PC-3 (cell line): ENCODE measurements around the gene WDR48. TPM values are rescaled to one million over a fixed set of nuclear protein-coding genes. Genes with fewer than 3 reads are reported as not detected.

Experiments
- ATAC-seq: fragments of 200-7000 bp; cut with Tn5 transposase; 2 replicates; pipeline ENCODE4 v1.9.1; 2020; ENCODE audit warnings: mild to moderate bottlenecking, moderate library complexity
- BruUV-seq: library from RNA; stranded (reverse); fragments of 400-500 nt; replicated peaks from 2 replicates; lab custom pipeline; 2021; lab: Mats Ljungman, UMichigan
- CTCF ChIA-PET: fragments of 300-600 bp; sonication (Branson Sonifier 250); formaldehyde crosslinking; loops from one replicate; lab custom pipeline; 2022; ENCODE audit warnings: antibody characterized with exemption; lab: Charles Lee
- POLR2A ChIA-PET: fragments of 300-600 bp; sonication (Branson Sonifier 250); formaldehyde crosslinking; loops from one replicate; lab custom pipeline; 2022; ENCODE audit warnings: antibody characterized with exemption; ENCODE audit not compliant: unreplicated experiment; lab: Charles Lee
- DNase-seq: peaks from one replicate; pipeline ENCODE4 v3.0.0-alpha.2; 2015
- H2AFZ ChIP-seq: fragments of 300-600 bp; sonication (generic); 2 replicates; pipeline ENCODE4 v1.6.0; 2016; ENCODE audit warnings: antibody characterized with exemption, low read length
- H3F3A ChIP-seq: fragments of 300-600 bp; sonication (generic); one replicate; pipeline ENCODE4 v1.6.0; 2017; ENCODE audit warnings: antibody characterized with exemption, low read length, control low read depth, mild to moderate bottlenecking; ENCODE audit not compliant: unreplicated experiment
- H3K27ac ChIP-seq: fragments of 300-600 bp; sonication (generic); 2 replicates; pipeline ENCODE4 v1.5.1; 2016; ENCODE audit warnings: mild to moderate bottlenecking, low read length
- H3K27me3 ChIP-seq: fragments of 300-600 bp; sonication (generic); 2 replicates; pipeline ENCODE4 v1.6.1; 2016; ENCODE audit warnings: low read length, mixed read lengths
- H3K36me3 ChIP-seq: fragments of 300-600 bp; sonication (generic); 2 replicates; pipeline ENCODE4 v1.6.1; 2016; ENCODE audit warnings: low read depth, mixed run types, low read length, mixed read lengths
- H3K4me1 ChIP-seq: fragments of 300-600 bp; sonication (generic); 2 replicates; pipeline ENCODE4 v1.5.1; 2016; ENCODE audit warnings: low read length; ENCODE audit not compliant: insufficient read depth
- H3K4me2 ChIP-seq: fragments of 300-600 bp; sonication (generic); 2 replicates; pipeline ENCODE4 v1.6.0; 2016; ENCODE audit warnings: low read length
- H3K4me3 ChIP-seq: fragments of 300-600 bp; sonication (generic); 2 replicates; pipeline ENCODE4 v1.5.1; 2016; ENCODE audit warnings: mild to moderate bottlenecking, low read length, mixed read lengths
- H3K79me2 ChIP-seq: fragments of 300-600 bp; sonication (generic); 2 replicates; pipeline ENCODE4 v1.6.1; 2017; ENCODE audit warnings: low read length, mixed read lengths
- H3K9ac ChIP-seq: fragments of 300-600 bp; sonication (generic); 2 replicates; pipeline ENCODE4 v1.6.0; 2016; ENCODE audit warnings: mild to moderate bottlenecking, low read length
- H3K9me2 ChIP-seq: fragments of 300-600 bp; sonication (generic); replicated peaks from 2 replicates; pipeline ENCODE4 v1.6.1; 2016; ENCODE audit warnings: mixed run types, low read length, mixed read lengths
- H3K9me3 ChIP-seq: fragments of 300-600 bp; sonication (generic); 2 replicates; pipeline ENCODE4 v1.6.1; 2016; ENCODE audit warnings: low read length, mixed read lengths
- H4K20me1 ChIP-seq: fragments of 300-600 bp; sonication (generic); 2 replicates; pipeline ENCODE4 v1.6.1; 2016; ENCODE audit warnings: low read length, mixed read lengths
- EZH2 ChIP-seq: fragments of 300-600 bp; sonication (generic); IDR thresholded peaks from one replicate; pipeline ENCODE4 v1.6.1; 2017; ENCODE audit warnings: antibody characterized with exemption, mild to moderate bottlenecking, low read length; ENCODE audit not compliant: unreplicated experiment
- EZH2phosphoT487 ChIP-seq: fragments of 300-600 bp; sonication (generic); IDR thresholded peaks from 2 replicates; pipeline ENCODE4 v1.6.1; 2018; ENCODE audit warnings: mild to moderate bottlenecking, antibody characterized with exemption, low read length, borderline replicate concordance
- intact Hi-C: fragments of 100-400 bp; cut with micrococcal nuclease; formaldehyde crosslinking; loops from 2 replicates; pipeline ENCODE4 v1.9.0; 2023
- total RNA-seq: library from RNA; depleted of rRNA; stranded (reverse); fragments of >200 nt; gene quantifications from 2 replicates; pipeline ENCODE4 v1.2.3, GENCODE V29; 2014
- TF ChIP-seq, protein P1 (sequence below): fragments of 300-600 bp; sonication (generic); conservative IDR thresholded peaks from 2 replicates; pipeline ENCODE4 v1.5.1; 2017; ENCODE audit warnings: antibody characterized with exemption, low read depth, mild to moderate bottlenecking, low read length

The WDR48 gene
- total RNA-seq, 1 experiment from 2014 or later = 21.0 TPM

DNA sequence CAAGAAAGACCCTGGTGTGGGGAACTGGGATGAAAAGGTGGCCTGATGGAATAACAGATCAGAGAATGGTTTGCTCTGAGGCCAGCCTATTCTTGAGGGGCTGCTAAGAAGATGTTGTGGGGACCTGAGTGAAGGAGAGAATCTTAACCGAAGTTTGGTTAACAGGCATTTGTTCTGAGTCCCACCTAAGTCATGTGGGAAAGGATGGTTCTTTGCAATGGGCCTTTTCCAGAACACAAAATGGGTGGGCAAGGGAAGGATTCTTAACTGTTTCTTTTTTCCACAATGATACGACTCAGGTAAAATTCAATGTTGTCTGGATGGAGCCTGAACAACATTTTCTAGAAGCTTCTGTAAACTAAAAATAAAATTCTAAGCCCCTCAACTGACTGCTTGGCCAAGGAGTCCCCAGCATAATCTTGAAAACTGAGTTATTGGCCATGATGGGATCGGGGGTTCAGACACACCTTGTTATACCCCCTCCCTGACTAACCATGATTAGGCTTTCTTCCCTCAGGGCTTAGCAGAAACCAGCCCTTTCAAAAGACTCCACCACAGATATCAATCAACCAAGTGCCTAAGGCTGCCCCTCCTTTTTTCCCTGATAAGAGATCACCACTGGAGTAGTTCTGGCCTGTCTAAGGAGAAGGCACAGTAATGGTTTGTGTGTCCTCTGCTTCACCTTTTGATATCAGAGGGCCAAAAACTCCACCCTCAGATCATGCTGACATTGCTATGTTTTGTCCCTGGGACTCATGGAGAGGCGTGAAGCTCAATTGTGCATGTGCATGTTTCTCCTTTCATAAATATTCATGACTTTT lies 30.1 kb upstream of the WDR48 start:
- CTCF ChIA-PET = no interaction called here
- POLR2A ChIA-PET = no interaction called here
- Histone ChIP-seq H3K27ac (no peak overlapping the region), H3K79me2 (no peaks in the 10 kb centered on the region), H3K9me3 (no peaks in the 10 kb centered on the region), H3F3A (no peaks in the 10 kb centered on the region), H4K20me1 (no peaks in the 10 kb centered on the region), H3K4me3 (no peak overlapping the region), H3K27me3 (peaks cover 29% of the 10 kb centered on the region), H3K4me1 (no peaks in the 10 kb centered on the region), H3K4me2 (no peak overlapping the region), H3K36me3 (no peaks in the 10 kb centered on the region), H2AFZ (no peak overlapping the region), H3K9me2 (no peaks in the 10 kb centered on the region), H3K9ac (no peak overlapping the region)
- no peak for DNase-seq
- intact Hi-C loops = no loop called here
- BruUV-seq = no TSS peak
- TF ChIP-seq, protein P1, sequence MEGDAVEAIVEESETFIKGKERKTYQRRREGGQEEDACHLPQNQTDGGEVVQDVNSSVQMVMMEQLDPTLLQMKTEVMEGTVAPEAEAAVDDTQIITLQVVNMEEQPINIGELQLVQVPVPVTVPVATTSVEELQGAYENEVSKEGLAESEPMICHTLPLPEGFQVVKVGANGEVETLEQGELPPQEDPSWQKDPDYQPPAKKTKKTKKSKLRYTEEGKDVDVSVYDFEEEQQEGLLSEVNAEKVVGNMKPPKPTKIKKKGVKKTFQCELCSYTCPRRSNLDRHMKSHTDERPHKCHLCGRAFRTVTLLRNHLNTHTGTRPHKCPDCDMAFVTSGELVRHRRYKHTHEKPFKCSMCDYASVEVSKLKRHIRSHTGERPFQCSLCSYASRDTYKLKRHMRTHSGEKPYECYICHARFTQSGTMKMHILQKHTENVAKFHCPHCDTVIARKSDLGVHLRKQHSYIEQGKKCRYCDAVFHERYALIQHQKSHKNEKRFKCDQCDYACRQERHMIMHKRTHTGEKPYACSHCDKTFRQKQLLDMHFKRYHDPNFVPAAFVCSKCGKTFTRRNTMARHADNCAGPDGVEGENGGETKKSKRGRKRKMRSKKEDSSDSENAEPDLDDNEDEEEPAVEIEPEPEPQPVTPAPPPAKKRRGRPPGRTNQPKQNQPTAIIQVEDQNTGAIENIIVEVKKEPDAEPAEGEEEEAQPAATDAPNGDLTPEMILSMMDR = no peak
- no peak for TF ChIP-seq EZH2phosphoT487
- TF ChIP-seq EZH2 = no peak
- no peak for ATAC-seq

- Histone ChIP-seq H2AFZ (no peak overlapping the region), H3K27ac (no peak overlapping the region), H4K20me1 (no peaks in the 10 kb centered on the region), H3K9ac (no peak overlapping the region), H3K27me3 (peaks cover 33% of the 10 kb centered on the region), H3K79me2 (no peaks in the 10 kb centered on the region), H3K4me1 (no peaks in the 10 kb centered on the region), H3K9me3 (no peaks in the 10 kb centered on the region), H3F3A (no peaks in the 10 kb centered on the region), H3K4me3 (no peak overlapping the region), H3K36me3 (no peaks in the 10 kb centered on the region), H3K4me2 (no peak overlapping the region), H3K9me2 (no peaks in the 10 kb centered on the region)
- ChIA-PET CTCF (no interaction called here), POLR2A (no interaction called here)
- ATAC-seq (no peak), DNase-seq (no peak)
- no peak for TF ChIP-seq EZH2
- TF ChIP-seq EZH2phosphoT487 = no peak
- TF ChIP-seq, protein P1 = no peak
- intact Hi-C loops = no loop called here
- BruUV-seq = no TSS peak
Measured at GRCh38 chr3:39022286-39022630, 29.6 kb upstream of the WDR48 start.

DNA sequence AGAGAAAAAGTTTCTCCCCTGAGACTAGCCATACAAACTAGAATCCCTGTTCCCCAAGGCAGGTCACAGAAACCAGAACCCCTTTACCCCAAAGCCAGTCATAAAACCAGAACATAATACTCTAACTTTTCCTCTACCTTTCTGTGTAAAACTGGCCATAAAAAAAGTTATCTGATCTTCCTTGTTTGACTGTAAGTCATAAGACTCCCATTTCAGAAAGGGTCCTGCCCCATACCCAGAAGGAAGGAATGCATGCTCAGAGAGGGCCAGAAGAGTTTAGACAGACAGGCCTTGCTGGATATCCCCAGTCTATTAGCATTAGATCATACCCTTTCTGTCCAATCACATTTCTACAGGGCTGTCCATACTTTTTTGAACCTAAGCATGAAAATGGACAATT lies 27.3 kb upstream of the WDR48 start:
- no TSS peak for BruUV-seq

More for the DNA sequence above, 27.3 kb upstream of the WDR48 start:
- Histone ChIP-seq H3K9ac (no peak overlapping the region), H3K9me3 (no peaks in the 10 kb centered on the region), H3K27ac (no peak overlapping the region), H3K4me1 (no peaks in the 10 kb centered on the region), H3K4me3 (no peak overlapping the region), H3K36me3 (no peaks in the 10 kb centered on the region), H4K20me1 (no peaks in the 10 kb centered on the region), H3K9me2 (no peaks in the 10 kb centered on the region), H3F3A (no peaks in the 10 kb centered on the region), H3K79me2 (no peaks in the 10 kb centered on the region), H3K27me3 (peaks cover 41% of the 10 kb centered on the region), H3K4me2 (no peak overlapping the region), H2AFZ (no peak overlapping the region)
- ATAC-seq (no peak), DNase-seq (no peak)
- intact Hi-C loops = no loop called here
- POLR2A ChIA-PET = no interaction called here
- CTCF ChIA-PET = no interaction called here
- TF ChIP-seq, protein P1 = no peak
- TF ChIP-seq EZH2phosphoT487 = no peak
- no peak for TF ChIP-seq EZH2
